ENCODE data around the gene PASK.

GRCh38 chr2:241094172-241094571, 55.1 kb downstream of the PASK start:
- TF ChIP-seq CTCF (IDR thresholded peaks at IDR 0.05) (no peak), POLR2A (IDR thresholded peaks at IDR 0.05) (no peak), EP300 (IDR thresholded peaks at IDR 0.05) (no peak), POLR2AphosphoS5 (IDR thresholded peaks at IDR 0.05) (no peak)

All from gastroesophageal sphincter (tissue), 3 donors.